ENCODE results near the gene SEZ6. TPM values are rescaled to one million over a fixed set of nuclear protein-coding genes. Genes with fewer than 3 reads are reported as not detected.
A peak's percentile ranks its signal among the peaks of the same experiment; 100 is the strongest.

The SEZ6 gene
- total RNA-seq, 3 donors from 2014 or later = 0.31 to 1.0 TPM; not detected in 1

GRCh38 chr17:28963055-28963611 lies 42.7 kb downstream of the SEZ6 start:
- ATAC-seq (no peak), DNase-seq (peak in 1 of 3 donors; percentile 4)
- no peak for TF ChIP-seq CTCF (IDR thresholded peaks at IDR 0.05)
- Histone ChIP-seq H3K4me3 (no peak overlapping the region), H3K9me3 (no peaks in the 10 kb centered on the region), H3K36me3 (ENCODE audit: low read depth) (no peaks in the 10 kb centered on the region), H3K4me1 (ENCODE audit: low read depth) (no peaks in the 10 kb centered on the region)
- intact Hi-C loops (cut with DNase I, micrococcal nuclease) = no loop called here

GRCh38 chr17:28961391-28961790 lies 44.4 kb downstream of the SEZ6 start:
- no peak overlapping the region for H3K4me3 ChIP-seq
- no peaks in the 10 kb centered on the region for H3K4me1 ChIP-seq (ENCODE audit: low read depth)
- no peak for ATAC-seq
- intact Hi-C loops (cut with DNase I, micrococcal nuclease) = no loop called here
- H3K36me3 ChIP-seq (ENCODE audit: low read depth) = no peaks in the 10 kb centered on the region
- DNase-seq = no peak
- H3K9me3 ChIP-seq = no peaks in the 10 kb centered on the region
- no peak for TF ChIP-seq CTCF (IDR thresholded peaks at IDR 0.05)

GRCh38 chr17:28960256-28961061 lies 45.4 kb downstream of the SEZ6 start:
- no peaks in the 10 kb centered on the region for H3K9me3 ChIP-seq
- H3K4me1 ChIP-seq (ENCODE audit: low read depth) = no peaks in the 10 kb centered on the region
- no peak for DNase-seq
- no peak for ATAC-seq
- H3K36me3 ChIP-seq (ENCODE audit: low read depth) = no peaks in the 10 kb centered on the region
- H3K4me3 ChIP-seq = no peak overlapping the region
- TF ChIP-seq CTCF (IDR thresholded peaks at IDR 0.05) = no peak
- intact Hi-C loops (cut with DNase I, micrococcal nuclease) = no loop called here

- Histone ChIP-seq H3K4me3 (no peak overlapping the region), H3K4me1 (ENCODE audit: low read depth) (no peaks in the 10 kb centered on the region), H3K9me3 (no peaks in the 10 kb centered on the region), H3K36me3 (ENCODE audit: low read depth) (no peaks in the 10 kb centered on the region)
- no peak for TF ChIP-seq CTCF (IDR thresholded peaks at IDR 0.05)
- intact Hi-C loops (cut with DNase I, micrococcal nuclease) = no loop called here
- DNase-seq (no peak), ATAC-seq (no peak)
Measured at GRCh38 chr17:28959471-28959871, 46.4 kb downstream of the SEZ6 start.

GRCh38 chr17:28958820-28959455 lies 46.9 kb downstream of the SEZ6 start:
- no peak for DNase-seq

More at GRCh38 chr17:28958820-28959455, 46.9 kb downstream of the SEZ6 start:
- intact Hi-C loops (cut with DNase I, micrococcal nuclease) = no loop called here
- TF ChIP-seq CTCF (IDR thresholded peaks at IDR 0.05) = no peak
- ATAC-seq = no peak
- Histone ChIP-seq H3K4me1 (ENCODE audit: low read depth) (no peaks in the 10 kb centered on the region), H3K4me3 (no peak overlapping the region), H3K9me3 (no peaks in the 10 kb centered on the region), H3K36me3 (ENCODE audit: low read depth) (no peaks in the 10 kb centered on the region)
